ENCODE data around the gene AK1. TPM values are rescaled to one million over a fixed set of nuclear protein-coding genes. Genes with fewer than 3 reads are reported as not detected.

AK1 gene
- total and polyA plus RNA-seq, 8 donors = 8.9 to 81.7 (median 16.6) TPM

DNA sequence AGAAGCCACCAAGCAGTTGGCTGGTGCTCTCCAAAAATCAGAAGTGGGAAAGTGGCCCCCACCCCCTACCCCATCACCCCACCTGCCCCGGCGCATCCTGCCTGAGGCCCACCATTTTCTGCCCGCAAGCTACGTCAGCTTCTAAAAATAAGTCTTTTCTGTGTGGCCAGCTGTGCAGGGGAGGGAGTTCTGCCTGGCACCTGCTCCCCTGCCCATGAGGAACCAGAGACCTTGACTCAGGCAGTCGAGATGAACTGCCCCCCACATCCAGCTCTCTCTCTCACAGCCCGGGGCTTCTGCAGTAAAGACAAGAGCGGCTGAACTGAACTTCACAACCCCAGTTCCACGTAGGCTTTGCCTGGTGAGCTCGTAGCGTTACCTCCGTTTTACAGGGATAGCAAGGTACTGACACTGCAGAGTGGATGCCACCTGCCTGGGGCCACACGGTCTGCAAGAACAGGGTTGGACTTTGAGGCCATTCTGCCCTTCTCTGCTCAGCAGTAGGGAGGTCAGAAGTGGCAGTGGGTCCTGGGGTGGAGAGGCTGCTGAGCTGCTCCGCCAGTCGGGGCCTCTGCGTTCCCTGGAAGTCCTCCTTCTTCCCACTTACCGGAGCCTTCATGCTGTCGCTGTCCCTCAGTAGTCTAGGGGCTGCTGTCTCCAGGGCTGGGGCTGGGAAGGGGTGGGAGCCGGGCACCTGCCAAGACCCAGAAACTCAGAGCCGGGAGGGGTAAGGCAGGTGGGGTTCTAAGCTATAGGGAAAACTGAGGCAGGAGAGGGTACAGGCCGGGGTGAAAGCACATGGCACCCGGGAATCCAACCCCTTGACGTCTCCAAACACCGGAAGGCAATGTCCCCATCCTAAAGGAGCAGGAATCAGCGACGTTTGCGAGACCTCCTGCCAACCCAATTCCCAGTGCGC lies 38.6 kb upstream of the AK1 start:
- peak; percentile 8 to 35 (median 30) for ATAC-seq
- Histone ChIP-seq H3K27ac (peak overlapping the region; percentile 58 to 78 (median 70)), H3K4me1 (peaks cover 9 to 35% (median 14%) of the 10 kb centered on the region in 3 donors), H3K27me3 (no peaks in the 10 kb centered on the region), H3K36me3 (peaks cover 0 to 12% (median 5%) of the 10 kb centered on the region in 3 donors), H3K9me3 (no peaks in the 10 kb centered on the region), H3K4me3 (peak overlapping the region; percentile 48 to 66 (median 58))
- intact Hi-C loops (cut with DNase I) = no loop called here
- TF ChIP-seq, protein P1, sequence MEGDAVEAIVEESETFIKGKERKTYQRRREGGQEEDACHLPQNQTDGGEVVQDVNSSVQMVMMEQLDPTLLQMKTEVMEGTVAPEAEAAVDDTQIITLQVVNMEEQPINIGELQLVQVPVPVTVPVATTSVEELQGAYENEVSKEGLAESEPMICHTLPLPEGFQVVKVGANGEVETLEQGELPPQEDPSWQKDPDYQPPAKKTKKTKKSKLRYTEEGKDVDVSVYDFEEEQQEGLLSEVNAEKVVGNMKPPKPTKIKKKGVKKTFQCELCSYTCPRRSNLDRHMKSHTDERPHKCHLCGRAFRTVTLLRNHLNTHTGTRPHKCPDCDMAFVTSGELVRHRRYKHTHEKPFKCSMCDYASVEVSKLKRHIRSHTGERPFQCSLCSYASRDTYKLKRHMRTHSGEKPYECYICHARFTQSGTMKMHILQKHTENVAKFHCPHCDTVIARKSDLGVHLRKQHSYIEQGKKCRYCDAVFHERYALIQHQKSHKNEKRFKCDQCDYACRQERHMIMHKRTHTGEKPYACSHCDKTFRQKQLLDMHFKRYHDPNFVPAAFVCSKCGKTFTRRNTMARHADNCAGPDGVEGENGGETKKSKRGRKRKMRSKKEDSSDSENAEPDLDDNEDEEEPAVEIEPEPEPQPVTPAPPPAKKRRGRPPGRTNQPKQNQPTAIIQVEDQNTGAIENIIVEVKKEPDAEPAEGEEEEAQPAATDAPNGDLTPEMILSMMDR (IDR thresholded peaks at IDR 0.05) = no peak
- peak in 2 of 6 donors; percentile 60 to 71 for DNase-seq
- FAIRE-seq = no peak
- WGBS, 2 donors = 14 to 18% methylated on average over 27 of the region's 27 CpGs

DNA sequence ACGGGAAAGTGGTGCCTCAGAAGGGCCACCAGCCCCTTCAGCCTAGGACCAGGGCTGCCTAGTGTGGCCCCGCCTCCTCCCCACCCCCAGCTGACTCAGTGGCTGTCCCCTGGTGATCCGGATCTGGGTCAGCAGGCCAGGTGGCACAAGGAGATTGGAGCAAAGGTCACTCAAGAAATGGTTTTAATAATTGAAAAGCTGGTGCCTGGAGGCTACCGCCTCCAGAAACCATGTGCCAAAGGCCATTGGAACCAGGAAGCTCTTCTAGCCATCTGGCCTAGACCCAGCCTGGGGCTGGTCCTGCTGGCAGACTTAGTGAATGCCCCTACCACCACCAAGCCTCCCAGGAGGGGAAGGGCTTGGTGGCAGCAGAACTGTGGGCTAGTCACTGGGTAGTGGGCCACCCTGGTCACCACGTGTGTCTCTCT lies 37.9 kb upstream of the AK1 start:
- no peak for FAIRE-seq
- WGBS, 2 donors = 42 to 46% methylated on average over 5 of the region's 5 CpGs
- peak; percentile 2 to 23 (median 14) for ATAC-seq
- Histone ChIP-seq H3K27me3 (no peaks in the 10 kb centered on the region), H3K9me3 (no peaks in the 10 kb centered on the region), H3K4me3 (peak overlapping the region in 3 of 4 donors; percentile 48 to 66 (median 63)), H3K4me1 (peaks cover 9 to 35% (median 14%) of the 10 kb centered on the region in 3 donors), H3K27ac (peak overlapping the region; percentile 58 to 78 (median 70)), H3K36me3 (peaks cover 0 to 18% (median 8%) of the 10 kb centered on the region in 3 donors)
- TF ChIP-seq, protein P1 (IDR thresholded peaks at IDR 0.05) = no peak
- peak in 3 of 6 donors; percentile 66 to 72 (median 71) for DNase-seq
- intact Hi-C loops (cut with DNase I) = no loop called here

DNA sequence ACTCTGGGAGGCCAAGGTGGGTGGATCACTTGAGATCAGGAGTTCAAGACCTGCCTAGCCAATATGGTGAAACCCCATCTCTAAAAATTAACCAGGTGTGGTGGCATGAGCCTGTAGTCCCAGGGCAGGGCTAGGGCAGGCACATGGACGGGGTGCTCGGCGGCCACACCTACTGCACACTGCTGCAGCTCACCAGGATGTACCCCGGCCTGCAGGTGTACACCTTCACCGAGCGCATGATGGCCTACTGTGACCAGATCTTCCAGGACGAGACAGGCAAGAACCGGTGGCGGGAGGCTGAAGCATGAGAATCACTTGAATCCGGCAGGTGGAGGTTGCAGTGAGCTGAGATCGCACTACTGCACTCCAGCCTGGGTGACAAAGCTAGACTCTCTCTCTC lies 36.2 kb upstream of the AK1 start:
- no peaks in the 10 kb centered on the region for H3K27me3 ChIP-seq
- no peak overlapping the region for H3K4me3 ChIP-seq
- FAIRE-seq (no peak), DNase-seq (no peak), ATAC-seq (no peak)
- H3K36me3 ChIP-seq = peaks cover 0 to 25% (median 11%) of the 10 kb centered on the region in 3 donors
- H3K4me1 ChIP-seq = peaks cover 9 to 25% (median 14%) of the 10 kb centered on the region in 3 donors
- WGBS, 2 donors = 95% methylated on average over 11 of the region's 11 CpGs
- TF ChIP-seq, protein P1 (IDR thresholded peaks at IDR 0.05) = no peak
- H3K27ac ChIP-seq = no peak overlapping the region
- no peaks in the 10 kb centered on the region for H3K9me3 ChIP-seq
- intact Hi-C loops (cut with DNase I) = no loop called here

DNA sequence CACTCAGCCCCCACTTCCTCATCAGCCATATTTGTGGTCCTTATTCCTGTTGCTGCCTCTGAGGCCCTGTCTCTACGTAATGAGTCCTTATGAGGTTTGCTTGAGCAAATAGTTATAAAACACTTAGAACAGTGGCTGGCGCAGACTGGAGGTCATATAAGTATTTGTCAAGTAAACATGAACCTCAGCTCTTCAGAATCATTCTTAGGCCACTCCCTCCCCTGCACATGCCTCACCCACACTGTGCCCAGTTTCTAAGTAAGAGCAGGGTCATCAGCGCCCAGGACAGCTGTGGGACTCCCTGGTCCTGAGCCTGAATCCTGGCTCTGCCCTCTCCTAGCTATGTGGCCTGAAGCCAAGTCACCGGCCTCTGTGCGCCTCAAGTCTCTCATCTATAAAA lies 35.4 kb upstream of the AK1 start:
- Histone ChIP-seq H3K27ac (no peak overlapping the region), H3K9me3 (no peaks in the 10 kb centered on the region), H3K4me3 (no peak overlapping the region), H3K27me3 (no peaks in the 10 kb centered on the region), H3K4me1 (peaks cover 9 to 19% (median 14%) of the 10 kb centered on the region in 3 donors), H3K36me3 (peaks cover 0 to 33% (median 13%) of the 10 kb centered on the region in 3 donors)
- ATAC-seq (peak in 1 of 4 donors; percentile 24), FAIRE-seq (no peak), DNase-seq (peak in 3 of 6 donors; percentile 61 to 67 (median 65))
- TF ChIP-seq, protein P1 (IDR thresholded peaks at IDR 0.05) = no peak
- intact Hi-C loops (cut with DNase I) = no loop called here
- 36 to 53% methylated on average over 5 of the region's 5 CpGs for WGBS, 2 donors
